H9 (cell line): Measurements from ENCODE around the gene TMEM91. TPM values are rescaled to one million over a fixed set of nuclear protein-coding genes. Genes with fewer than 3 reads are reported as not detected.

Source experiments
- DNase-seq: peaks from one replicate; pipeline ENCODE4 v3.0.0-alpha.2; 2017
- H2AFZ ChIP-seq: one replicate; pipeline ENCODE4 v1.6.1; 2013; ENCODE audit warnings: mild to moderate bottlenecking, low read length, control low read depth, moderate library complexity
- H2AK5ac ChIP-seq: 2 replicates; pipeline ENCODE4 v1.6.1; 2013; ENCODE audit warnings: low read length, control low read depth, mixed read lengths; ENCODE audit not compliant: insufficient read length
- H2BK120ac ChIP-seq: one replicate; pipeline ENCODE4 v1.6.1; 2013; ENCODE audit warnings: low read depth, mild to moderate bottlenecking, low read length, control low read depth, inconsistent platforms; ENCODE audit not compliant: poor library complexity, severe bottlenecking
- H2BK12ac ChIP-seq: 2 replicates; pipeline ENCODE4 v1.6.1; 2013; ENCODE audit warnings: low read length, control low read depth, mixed read lengths, low read depth; ENCODE audit not compliant: insufficient read length
- H2BK15ac ChIP-seq: 2 replicates; pipeline ENCODE4 v1.6.1; 2013; ENCODE audit warnings: low read depth, low read length, control low read depth
- H2BK20ac ChIP-seq: one replicate; pipeline ENCODE4 v1.6.1; 2013; ENCODE audit warnings: low read depth, mild to moderate bottlenecking, low read length, control low read depth, inconsistent platforms; ENCODE audit not compliant: poor library complexity, severe bottlenecking
- H2BK5ac ChIP-seq: 2 replicates; pipeline ENCODE4 v1.6.1; 2013; ENCODE audit warnings: low read length, control low read depth, mixed read lengths; ENCODE audit not compliant: insufficient read length
- H3K14ac ChIP-seq: 2 replicates; pipeline ENCODE4 v1.6.1; 2013; ENCODE audit warnings: low read length, control low read depth; ENCODE audit not compliant: insufficient read depth
- H3K18ac ChIP-seq: 2 replicates; pipeline ENCODE4 v1.6.1; 2013; ENCODE audit warnings: low read depth, mild to moderate bottlenecking, mixed read lengths, low read length, control low read depth; ENCODE audit not compliant: insufficient read length
- H3K23ac ChIP-seq: 2 replicates; pipeline ENCODE4 v1.6.1; 2013; ENCODE audit warnings: low read length, control low read depth, mixed read lengths, low read depth; ENCODE audit not compliant: insufficient read length
- H3K23me2 ChIP-seq: 2 replicates; pipeline ENCODE4 v1.6.1; 2013; ENCODE audit warnings: low read depth, mild to moderate bottlenecking, mixed read lengths, low read length, control low read depth; ENCODE audit not compliant: insufficient read length, poor library complexity, severe bottlenecking
- H3K27ac ChIP-seq: 2 replicates; pipeline ENCODE4 v1.5.1; 2013; ENCODE audit warnings: low read length, control low read depth, mixed read lengths, low read depth; ENCODE audit not compliant: insufficient read length
- H3K27me3 ChIP-seq: 2 replicates; pipeline ENCODE4 v1.6.1; 2013; ENCODE audit warnings: low read length, control low read depth, inconsistent platforms; ENCODE audit not compliant: insufficient read depth
- H3K4ac ChIP-seq: 2 replicates; pipeline ENCODE4 v1.6.1; 2013; ENCODE audit warnings: low read depth, mild to moderate bottlenecking, control low read depth, inconsistent platforms, low read length, moderate library complexity
- H3K4me1 ChIP-seq: 2 replicates; pipeline ENCODE4 v1.6.1; 2013; ENCODE audit warnings: low read length, control low read depth, inconsistent platforms; ENCODE audit not compliant: insufficient read depth
- H3K4me2 ChIP-seq: 2 replicates; pipeline ENCODE4 v1.6.1; 2013; ENCODE audit warnings: low read length, control low read depth, mixed read lengths; ENCODE audit not compliant: insufficient read length, insufficient read depth
- H3K56ac ChIP-seq: 2 replicates; pipeline ENCODE4 v1.6.1; 2013; ENCODE audit warnings: low read depth, mild to moderate bottlenecking, mixed read lengths, low read length, control low read depth; ENCODE audit not compliant: insufficient read length
- H3K79me1 ChIP-seq: 2 replicates; pipeline ENCODE4 v1.6.1; 2013; ENCODE audit warnings: low read depth, mild to moderate bottlenecking, moderate library complexity, low read length, control low read depth, inconsistent platforms; ENCODE audit not compliant: insufficient read depth, poor library complexity, severe bottlenecking
- H3K79me2 ChIP-seq: 2 replicates; pipeline ENCODE4 v1.6.1; 2013; ENCODE audit warnings: low read length, control low read depth, inconsistent platforms; ENCODE audit not compliant: insufficient read depth
- H3K9ac ChIP-seq: 2 replicates; pipeline ENCODE4 v1.6.1; 2013; ENCODE audit warnings: low read length, control low read depth, mixed read lengths; ENCODE audit not compliant: insufficient read length; ENCODE audit errors: extremely low read depth
- H3K9me3 ChIP-seq: one replicate; pipeline ENCODE4 v1.6.1; 2013; ENCODE audit warnings: low read depth, low read length, inconsistent platforms; ENCODE audit not compliant: control insufficient read depth
- H3T11ph ChIP-seq: one replicate; pipeline ENCODE4 v1.6.1; 2013; ENCODE audit warnings: mild to moderate bottlenecking, low read length, control low read depth, inconsistent platforms
- H4K20me1 ChIP-seq: one replicate; pipeline ENCODE4 v1.6.1; 2013; ENCODE audit not compliant: control insufficient read depth, insufficient read length, insufficient read depth
- H4K5ac ChIP-seq: 2 replicates; pipeline ENCODE4 v1.6.1; 2013; ENCODE audit warnings: low read depth, mild to moderate bottlenecking, mixed read lengths, low read length, control low read depth; ENCODE audit not compliant: insufficient read length
- H4K8ac ChIP-seq: replicated peaks from 2 replicates; pipeline ENCODE4 v1.6.1; 2013; ENCODE audit warnings: low read length, control low read depth, mixed read lengths, low read depth; ENCODE audit not compliant: insufficient read length
- H4K91ac ChIP-seq: 2 replicates; pipeline ENCODE4 v1.6.1; 2013; ENCODE audit warnings: low read depth, mild to moderate bottlenecking, moderate library complexity, mixed read lengths, low read length, control low read depth; ENCODE audit not compliant: insufficient read length
- H3K27ac Mint-ChIP-seq, 3 experiments: 2 replicates in 2 of 3; 3 replicates in 1 of 3; pipeline ENCODE4 v1.8.0; 2020 to 2021; ENCODE audit warnings: mixed read lengths in 3 of 3, mild to moderate bottlenecking in 1 of 3, moderate library complexity in 1 of 3
- H3K27me3 Mint-ChIP-seq: 2 replicates; pipeline ENCODE4 v1.8.0; 2021; ENCODE audit warnings: low read depth, mild to moderate bottlenecking, moderate library complexity, mixed read lengths
- H3K36me3 Mint-ChIP-seq, 3 experiments: 2 replicates in 2 of 3; 3 replicates in 1 of 3; pipeline ENCODE4 v1.8.0; 2020 to 2021; ENCODE audit warnings: low read depth in 3 of 3, mixed read lengths in 3 of 3; ENCODE audit not compliant: insufficient read depth in 1 of 3
- H3K4me1 Mint-ChIP-seq, 2 experiments: 2 replicates each; pipeline ENCODE4 v1.8.0; 2020; ENCODE audit warnings: mixed read lengths in 2 of 2
- H3K4me3 Mint-ChIP-seq, 2 experiments: 2 replicates in 1 of 2; 3 replicates in 1 of 2; pipeline ENCODE4 v1.8.0; 2020 to 2021; ENCODE audit warnings: mild to moderate bottlenecking in 2 of 2, mixed read lengths in 2 of 2, moderate library complexity in 1 of 2
- H3K9me3 Mint-ChIP-seq, 2 experiments: 2 replicates in 1 of 2; 3 replicates in 1 of 2; pipeline ENCODE4 v1.8.0; 2020; ENCODE audit warnings: mild to moderate bottlenecking in 2 of 2, mixed read lengths in 2 of 2, moderate library complexity in 1 of 2
- WGBS: extraction: QIAGEN DNeasy Blood & Tissue Kit; methylation state at CpG from one replicate; pipeline ENCODE4 v1.1.7; 2013; ENCODE audit warnings: missing lambda C conversion rate, low lambda C conversion rate, mixed read lengths; ENCODE audit not compliant: insufficient read length; ENCODE audit errors: extremely low coverage; 5-methylcytosine and 5-hydroxymethylcytosine counted together
- total RNA-seq: library from RNA; stranded (reverse); gene quantifications from 2 replicates; pipeline ENCODE4 v1.2.1, GENCODE V29; 2021
- TF ChIP-seq, protein P1 (sequence below): fragments of 200-600 bp; sonication (generic); conservative IDR thresholded peaks from 3 replicates; pipeline ENCODE4 v1.8.0; 2021; ENCODE audit warnings: antibody characterized with exemption, mild to moderate bottlenecking

The TMEM91 gene
- total RNA-seq, 1 experiment from 2014 or later = 5.7 TPM

DNA sequence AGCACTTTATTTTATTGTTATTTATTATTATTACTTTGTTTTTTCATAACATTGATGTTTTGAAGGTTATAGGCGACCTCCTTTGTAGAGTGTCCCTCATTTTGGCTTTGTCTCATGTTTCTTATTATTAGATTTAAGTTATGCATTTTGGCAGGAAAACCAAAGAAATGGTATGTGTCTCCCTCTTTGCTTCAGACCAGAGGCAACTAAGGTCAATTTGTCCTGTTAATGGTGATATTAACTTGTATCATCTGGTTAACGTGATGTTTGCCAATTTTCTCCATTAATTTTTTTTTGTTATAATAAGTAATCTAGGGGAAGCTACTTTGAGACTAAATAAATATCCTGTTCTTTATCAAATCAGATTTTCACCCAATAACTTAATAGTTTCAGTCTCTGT is 3.8 kb upstream of the TMEM91 start:
- Histone ChIP-seq H2BK5ac (no peak overlapping the region), H3K56ac (no peak overlapping the region), H2AK5ac (no peak overlapping the region), H3K23me2 (peaks cover 7% of the 10 kb centered on the region), H3K18ac (no peak overlapping the region), H3K4me1 (peaks cover 2% of the 10 kb centered on the region; the same call in 1 of the 2 replicates), H4K8ac (no peak overlapping the region), H2BK15ac (no peak overlapping the region), H3K4me2 (no peak overlapping the region), H2AFZ (no peak overlapping the region), H3K9me3 (no peaks in the 10 kb centered on the region), H4K20me1 (no peaks in the 10 kb centered on the region), H3K79me2 (no peaks in the 10 kb centered on the region), H3K4ac (no peak overlapping the region), H4K91ac (no peak overlapping the region), H3K9ac (no peak overlapping the region), H3K14ac (no peak overlapping the region), H3T11ph (no peak overlapping the region), H2BK20ac (no peak overlapping the region), H2BK120ac (no peak overlapping the region), H3K27ac (no peak overlapping the region), H3K79me1 (no peaks in the 10 kb centered on the region), H3K23ac (no peak overlapping the region), H3K27me3 (no peaks in the 10 kb centered on the region), H2BK12ac (no peak overlapping the region), H4K5ac (no peak overlapping the region)
- TF ChIP-seq, protein P1, sequence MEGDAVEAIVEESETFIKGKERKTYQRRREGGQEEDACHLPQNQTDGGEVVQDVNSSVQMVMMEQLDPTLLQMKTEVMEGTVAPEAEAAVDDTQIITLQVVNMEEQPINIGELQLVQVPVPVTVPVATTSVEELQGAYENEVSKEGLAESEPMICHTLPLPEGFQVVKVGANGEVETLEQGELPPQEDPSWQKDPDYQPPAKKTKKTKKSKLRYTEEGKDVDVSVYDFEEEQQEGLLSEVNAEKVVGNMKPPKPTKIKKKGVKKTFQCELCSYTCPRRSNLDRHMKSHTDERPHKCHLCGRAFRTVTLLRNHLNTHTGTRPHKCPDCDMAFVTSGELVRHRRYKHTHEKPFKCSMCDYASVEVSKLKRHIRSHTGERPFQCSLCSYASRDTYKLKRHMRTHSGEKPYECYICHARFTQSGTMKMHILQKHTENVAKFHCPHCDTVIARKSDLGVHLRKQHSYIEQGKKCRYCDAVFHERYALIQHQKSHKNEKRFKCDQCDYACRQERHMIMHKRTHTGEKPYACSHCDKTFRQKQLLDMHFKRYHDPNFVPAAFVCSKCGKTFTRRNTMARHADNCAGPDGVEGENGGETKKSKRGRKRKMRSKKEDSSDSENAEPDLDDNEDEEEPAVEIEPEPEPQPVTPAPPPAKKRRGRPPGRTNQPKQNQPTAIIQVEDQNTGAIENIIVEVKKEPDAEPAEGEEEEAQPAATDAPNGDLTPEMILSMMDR = no peak
- Mint-ChIP-seq H3K27ac (no peak overlapping the region), H3K36me3 (no peaks in the 10 kb centered on the region), H3K4me3 (no peak overlapping the region), H3K4me1 (peaks cover 10 to 14% of the 10 kb centered on the region in 2 experiments), H3K27me3 (peaks cover 7% of the 10 kb centered on the region), H3K9me3 (no peaks in the 10 kb centered on the region; a peak in 1 of 5 replicates)
- no CpG with 5 or more reads among the region's 2 CpGs for WGBS
- DNase-seq = no peak
